Body of pancreas (tissue), 4 donors: Measurements from ENCODE around the gene LCOR. TPM values are rescaled to one million over a fixed set of nuclear protein-coding genes. Genes with fewer than 3 reads are reported as not detected.

Source experiments
- ATAC-seq: fragments of 150-250 bp; one replicate; pipeline ENCODE4 v1.9.1; 2016
- DNase-seq, 4 donors: peaks; one replicate each; pipeline ENCODE4 v3.0.0-alpha.2; 2019
- H3K27ac ChIP-seq, 4 donors: fragments of 200-600 bp; sonication (generic); 1 replicate in 3 of 4; 2 replicates in 1 of 4; pipeline versions ENCODE4 v1.5.1 to v1.6.1; 2016 to 2019; ENCODE audit warnings: mild to moderate bottlenecking in 1 of 4, mixed read lengths in 1 of 4, moderate library complexity in 1 of 4
- H3K27me3 ChIP-seq, 2 donors: fragments of 200-600 bp; sonication (generic); one replicate each; pipeline ENCODE4 v1.6.0; 2016; ENCODE audit warnings: mild to moderate bottlenecking in 1 of 2
- H3K36me3 ChIP-seq, 2 donors: fragments of 200-600 bp; sonication (generic); replicated peaks in 1 of 2; 2 replicates each; pipeline ENCODE4 v1.5.1; 2016; ENCODE audit warnings: low read depth in 2 of 2; ENCODE audit not compliant: insufficient read depth in 1 of 2
- H3K4me1 ChIP-seq: fragments of 200-600 bp; sonication (generic); one replicate; pipeline ENCODE4 v1.6.0; 2016
- H3K4me3 ChIP-seq, 2 donors: fragments of 200-600 bp; sonication (generic); 1 replicate in 1 of 2; 2 replicates in 1 of 2; pipeline ENCODE4 v1.5.1; 2016 to 2019
- H3K9me3 ChIP-seq, 3 donors: fragments of 200-600 bp; sonication (generic); 1 replicate in 2 of 3; 2 replicates in 1 of 3; pipeline ENCODE4 v1.5.1; 2016
- POLR2A ChIP-seq, 3 donors: fragments of 450-650 bp; IDR thresholded peaks; one replicate each; pipeline ENCODE4 v1.6.1; 2016; ENCODE audit warnings: antibody characterized with exemption in 3 of 3, mild to moderate bottlenecking in 2 of 3
- WGBS, 2 donors: methylation state at CpG; one replicate each; pipeline ENCODE4 v1.1.5; 2017; 5-methylcytosine and 5-hydroxymethylcytosine counted together
- intact Hi-C: fragments of 100-400 bp; cut with DNase I; formaldehyde crosslinking; loops from one replicate; pipeline ENCODE4 v1.15.1; 2023
- total RNA-seq, 2 donors: library from RNA; depleted of rRNA; stranded (reverse); fragments of >200 nt; gene quantifications; one replicate each; pipeline ENCODE4 v1.1.0, GENCODE V29; 2016
- TF ChIP-seq, protein P1 (sequence below), 7 experiments: fragments of 450-650 bp in 4 of 7; fragments of 200-600 bp in 3 of 7; sonication (generic) in 3 of 7; IDR thresholded peaks; one replicate each; pipeline ENCODE4 v1.5.1; 2016 to 2019; ENCODE audit warnings: antibody characterized with exemption in 7 of 7

The LCOR gene
- total RNA-seq, 2 donors from 2014 or later = 34.5 to 35.3 TPM

DNA sequence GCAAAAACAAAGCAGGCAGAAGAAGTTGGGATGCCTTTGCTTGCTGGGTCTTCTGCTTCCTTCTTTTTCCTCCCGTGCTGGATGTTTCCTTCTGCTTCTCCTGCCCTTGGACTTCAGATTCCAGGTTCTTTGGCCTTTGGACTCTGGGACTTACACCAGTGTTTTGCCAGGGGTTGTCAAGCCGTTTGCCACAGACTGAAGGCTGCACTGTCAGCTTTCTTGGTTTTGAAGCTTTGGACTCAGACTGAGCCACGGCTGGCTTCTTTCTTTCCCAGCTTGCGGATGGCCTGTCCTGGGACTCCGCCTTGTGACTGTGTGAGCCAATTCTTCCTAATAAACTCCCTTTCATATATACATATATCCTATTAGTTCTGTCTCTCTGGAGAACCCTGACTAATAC is 11.3 kb upstream of the LCOR start:
- TF ChIP-seq POLR2A (IDR thresholded peaks at IDR 0.05) = no peak
- TF ChIP-seq, protein P1, sequence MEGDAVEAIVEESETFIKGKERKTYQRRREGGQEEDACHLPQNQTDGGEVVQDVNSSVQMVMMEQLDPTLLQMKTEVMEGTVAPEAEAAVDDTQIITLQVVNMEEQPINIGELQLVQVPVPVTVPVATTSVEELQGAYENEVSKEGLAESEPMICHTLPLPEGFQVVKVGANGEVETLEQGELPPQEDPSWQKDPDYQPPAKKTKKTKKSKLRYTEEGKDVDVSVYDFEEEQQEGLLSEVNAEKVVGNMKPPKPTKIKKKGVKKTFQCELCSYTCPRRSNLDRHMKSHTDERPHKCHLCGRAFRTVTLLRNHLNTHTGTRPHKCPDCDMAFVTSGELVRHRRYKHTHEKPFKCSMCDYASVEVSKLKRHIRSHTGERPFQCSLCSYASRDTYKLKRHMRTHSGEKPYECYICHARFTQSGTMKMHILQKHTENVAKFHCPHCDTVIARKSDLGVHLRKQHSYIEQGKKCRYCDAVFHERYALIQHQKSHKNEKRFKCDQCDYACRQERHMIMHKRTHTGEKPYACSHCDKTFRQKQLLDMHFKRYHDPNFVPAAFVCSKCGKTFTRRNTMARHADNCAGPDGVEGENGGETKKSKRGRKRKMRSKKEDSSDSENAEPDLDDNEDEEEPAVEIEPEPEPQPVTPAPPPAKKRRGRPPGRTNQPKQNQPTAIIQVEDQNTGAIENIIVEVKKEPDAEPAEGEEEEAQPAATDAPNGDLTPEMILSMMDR (IDR thresholded peaks at IDR 0.05) = no peak
- H3K4me1 ChIP-seq = no peaks in the 10 kb centered on the region
- no peak for DNase-seq
- H3K4me3 ChIP-seq = no peak overlapping the region
- no peak overlapping the region for H3K27ac ChIP-seq
- no peaks in the 10 kb centered on the region for H3K9me3 ChIP-seq
- no peak for ATAC-seq
- H3K36me3 ChIP-seq = no peaks in the 10 kb centered on the region
- no peaks in the 10 kb centered on the region for H3K27me3 ChIP-seq
- WGBS, 2 donors = 49 to 57% methylated on average over 5 of the region's 5 CpGs
- intact Hi-C loops = loop anchor here (10.0 kb wide), 2 partner anchors 56 to 186 kb away; no protein-coding TSS in a partner anchor

DNA sequence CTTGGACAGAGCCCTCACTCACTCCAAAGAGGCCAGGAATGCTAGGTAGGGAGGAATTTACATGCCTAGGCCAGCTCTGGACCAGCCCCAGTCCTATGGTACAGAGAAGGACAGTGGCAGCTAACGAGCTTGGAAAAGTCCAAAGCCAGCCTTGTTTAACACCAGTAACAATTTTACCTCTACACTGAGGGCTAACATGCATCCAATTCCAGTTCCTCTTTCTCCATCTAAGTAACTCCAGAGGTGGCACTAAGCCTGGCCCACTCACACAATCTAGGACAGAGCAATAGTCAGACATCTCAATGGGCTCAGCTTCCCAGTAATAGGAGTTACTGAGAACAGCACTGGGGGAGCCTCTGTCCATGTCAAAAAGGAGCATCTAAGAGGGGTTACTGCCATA is 5.7 kb upstream of the LCOR start:
- no peak for TF ChIP-seq POLR2A (IDR thresholded peaks at IDR 0.05)
- no peaks in the 10 kb centered on the region for H3K27me3 ChIP-seq
- WGBS, 2 donors = 38 to 100% methylated on average over 1 of the region's 1 CpG
- H3K4me3 ChIP-seq = no peak overlapping the region
- DNase-seq = no peak
- intact Hi-C loops = loop anchor here (10.0 kb wide), 2 partner anchors 62 to 192 kb away; no protein-coding TSS in a partner anchor
- H3K9me3 ChIP-seq = no peaks in the 10 kb centered on the region
- no peak for ATAC-seq
- H3K36me3 ChIP-seq = no peaks in the 10 kb centered on the region
- H3K4me1 ChIP-seq = peaks cover 9% of the 10 kb centered on the region
- no peak overlapping the region for H3K27ac ChIP-seq

DNA sequence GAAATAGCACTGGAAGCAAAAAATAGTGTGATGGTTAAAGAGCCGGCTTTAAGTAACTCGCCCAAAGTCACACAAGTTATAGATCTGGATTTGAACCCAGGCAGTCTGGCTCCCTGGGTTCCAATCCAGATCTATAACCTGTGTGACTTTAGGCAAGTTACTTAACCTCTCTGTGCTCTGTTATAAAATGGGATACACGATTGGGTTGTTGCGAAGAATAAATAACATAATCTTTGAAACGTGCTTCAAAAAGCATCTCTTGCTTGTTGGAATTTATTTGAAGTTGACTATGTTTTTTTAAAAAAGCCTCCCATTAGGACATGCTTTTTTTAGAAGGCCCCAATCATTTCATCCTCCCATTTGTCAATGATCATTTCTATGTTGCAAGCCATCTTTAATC is 3.5 kb upstream of the LCOR start:
- H3K4me3 ChIP-seq = no peak overlapping the region
- WGBS, 2 donors = 85 to 86% methylated on average over 5 of the region's 5 CpGs
- ATAC-seq = no peak

DNA sequence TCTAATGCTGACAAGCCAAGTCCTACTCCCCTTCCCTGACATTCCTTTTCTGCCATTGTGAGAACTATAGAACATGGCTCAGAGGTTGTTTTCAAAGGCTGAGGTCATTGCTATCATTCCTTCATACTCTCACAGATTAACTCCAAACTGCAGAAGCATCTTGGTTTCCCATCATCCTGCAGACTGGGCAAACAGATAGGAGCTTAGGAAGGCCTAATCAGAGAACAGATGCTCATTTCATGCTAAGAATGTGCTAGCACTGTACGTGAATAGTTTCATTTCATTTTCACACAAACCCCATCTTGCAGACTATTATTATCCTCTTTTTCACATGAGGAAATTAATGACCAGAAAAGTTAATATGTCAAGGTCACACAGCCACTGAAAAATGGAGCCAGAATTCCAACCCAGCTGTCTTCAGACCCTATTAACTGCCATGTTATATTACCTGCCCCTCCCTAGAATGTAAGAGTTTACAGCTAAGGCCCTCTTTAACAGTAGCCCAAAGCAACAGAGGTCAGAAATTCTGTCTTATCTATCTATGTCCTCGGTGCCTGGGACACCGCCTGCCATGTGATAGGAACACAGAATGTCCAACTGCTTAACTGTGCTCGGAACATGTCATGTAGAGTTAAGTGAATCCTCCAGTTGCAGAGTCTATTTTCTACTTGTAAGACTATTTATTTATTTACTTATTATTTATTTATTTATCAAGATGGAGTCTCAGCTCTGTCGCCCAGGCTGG is 2.9 kb upstream of the LCOR start:
- H3K27ac ChIP-seq = no peak overlapping the region
- no peak overlapping the region for H3K4me3 ChIP-seq
- TF ChIP-seq, protein P1 (IDR thresholded peaks at IDR 0.05) = no peak
- no peak for TF ChIP-seq POLR2A (IDR thresholded peaks at IDR 0.05)
- no peaks in the 10 kb centered on the region for H3K27me3 ChIP-seq
- no peak for ATAC-seq
- no peaks in the 10 kb centered on the region for H3K9me3 ChIP-seq
- DNase-seq = no peak
- WGBS, 2 donors = 83 to 86% methylated on average over 5 of the region's 5 CpGs
- intact Hi-C loops = loop anchor here (10.0 kb wide), 2 partner anchors 64 to 194 kb away; no protein-coding TSS in a partner anchor
- peaks cover 10% of the 10 kb centered on the region for H3K4me1 ChIP-seq
- H3K36me3 ChIP-seq = no peaks in the 10 kb centered on the region

More for the DNA sequence above, 3.5 kb upstream of the LCOR start:
- intact Hi-C loops = loop anchor here (10.0 kb wide), 2 partner anchors 64 to 194 kb away; no protein-coding TSS in a partner anchor
- Histone ChIP-seq H3K27me3 (no peaks in the 10 kb centered on the region), H3K36me3 (no peaks in the 10 kb centered on the region), H3K4me1 (peaks cover 9% of the 10 kb centered on the region), H3K9me3 (no peaks in the 10 kb centered on the region), H3K27ac (no peak overlapping the region)
- DNase-seq = no peak
- TF ChIP-seq POLR2A (IDR thresholded peaks at IDR 0.05) = no peak
- TF ChIP-seq, protein P1 (IDR thresholded peaks at IDR 0.05) = no peak

DNA sequence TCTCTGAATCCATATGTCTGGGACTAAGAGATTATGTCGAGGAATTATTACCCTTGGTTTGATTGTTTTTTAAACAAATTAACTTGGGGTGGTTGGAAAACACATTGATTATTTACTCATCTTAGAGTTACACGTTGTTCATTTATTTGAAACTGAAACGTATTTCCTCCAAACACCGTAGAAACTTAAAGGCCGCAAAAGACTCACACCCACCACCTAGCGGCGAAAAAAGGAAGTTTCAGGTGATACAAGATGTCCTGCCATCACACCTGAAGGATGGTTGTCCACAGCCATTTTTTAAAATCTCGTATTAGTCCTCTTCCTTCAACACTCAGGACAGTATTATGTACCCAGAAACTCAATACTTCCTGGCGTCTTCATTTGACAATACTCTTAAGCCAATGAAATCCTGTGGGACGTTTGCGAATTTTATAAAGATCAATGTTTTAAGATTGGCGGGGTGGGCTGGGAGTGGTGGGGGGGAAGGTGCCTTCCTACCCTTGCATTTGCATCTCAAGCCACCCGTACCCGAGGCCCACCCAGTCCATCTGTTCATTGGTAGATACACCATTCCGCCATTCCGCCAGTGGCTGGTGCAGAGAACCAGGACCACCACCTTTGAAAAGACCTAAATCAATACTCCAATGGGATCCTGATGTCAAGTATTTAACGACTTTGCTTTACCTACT is 1.4 kb upstream of the LCOR start:
- Histone ChIP-seq H3K27ac (peak overlapping the region in 3 of 4 donors; percentile 92 to 97 (median 96)), H3K9me3 (no peaks in the 10 kb centered on the region), H3K4me3 (no peak overlapping the region), H3K4me1 (peaks cover 24% of the 10 kb centered on the region), H3K27me3 (no peaks in the 10 kb centered on the region), H3K36me3 (no peaks in the 10 kb centered on the region)
- ATAC-seq (no peak), DNase-seq (peak; percentile 70 to 82 (median 81))
- TF ChIP-seq POLR2A (IDR thresholded peaks at IDR 0.05) = no peak
- TF ChIP-seq, protein P1 (IDR thresholded peaks at IDR 0.05) = peak; percentile 61 to 87 (median 81)
- WGBS, 2 donors = 35 to 36% methylated on average over 17 of the region's 17 CpGs
- intact Hi-C loops = no loop called here
